HEK293T (cell line): ENCODE measurements around the gene SLC34A1.

ENCODE experiments used
- CTCF ChIA-PET: fragments of 350-600 bp; formaldehyde crosslinking; extraction: SDS; loops from one replicate; lab custom pipeline; 2021; ENCODE audit warnings: antibody characterized with exemption, inconsistent platforms; lab: Yijun Ruan, JAX
- POLR2A ChIA-PET: fragments of 350-600 bp; formaldehyde crosslinking; extraction: SDS; loops from one replicate; lab custom pipeline; 2020; ENCODE audit warnings: antibody characterized with exemption, inconsistent platforms; lab: Yijun Ruan, JAX
- DNase-seq: peaks from one replicate; pipeline ENCODE4 v3.0.0; 2012; ENCODE audit warnings: mixed read lengths; ENCODE audit errors: extremely low spot score
- ARNT ChIP-seq: fragments of 450-650 bp; IDR thresholded peaks from 2 replicates; pipeline ENCODE4 v1.6.1; 2017; ENCODE audit warnings: mild to moderate bottlenecking
- BHLHE40 ChIP-seq: fragments of 450-650 bp; IDR thresholded peaks from 2 replicates; pipeline ENCODE4 v1.6.1; 2016; ENCODE audit warnings: mild to moderate bottlenecking, moderate library complexity, borderline replicate concordance
- CTBP1 ChIP-seq: fragments of 450-650 bp; IDR thresholded peaks from 2 replicates; pipeline ENCODE4 v1.6.1; 2016; ENCODE audit warnings: borderline replicate concordance
- ELF4 ChIP-seq: fragments of 450-650 bp; IDR thresholded peaks from 2 replicates; pipeline ENCODE4 v1.6.1; 2017; ENCODE audit warnings: antibody characterized with exemption
- FOXA1 ChIP-seq: fragments of 450-650 bp; IDR thresholded peaks from 2 replicates; pipeline ENCODE4 v1.6.1; 2016; ENCODE audit warnings: mild to moderate bottlenecking
- FOXK2 ChIP-seq: fragments of 450-650 bp; IDR thresholded peaks from 2 replicates; pipeline ENCODE4 v1.6.1; 2016; ENCODE audit warnings: mild to moderate bottlenecking
- FOXM1 ChIP-seq: fragments of 450-650 bp; IDR thresholded peaks from 2 replicates; pipeline ENCODE4 v1.6.1; 2017; ENCODE audit warnings: mild to moderate bottlenecking, borderline replicate concordance
- HDGF ChIP-seq: fragments of 450-650 bp; IDR thresholded peaks from 2 replicates; pipeline ENCODE4 v1.6.1; 2017; ENCODE audit warnings: antibody characterized with exemption, borderline replicate concordance
- L3MBTL2 ChIP-seq: fragments of 450-650 bp; conservative IDR thresholded peaks from 2 replicates; pipeline ENCODE4 v1.6.1; 2016; ENCODE audit warnings: mild to moderate bottlenecking
- LEF1 ChIP-seq: fragments of 450-650 bp; IDR thresholded peaks from 2 replicates; pipeline ENCODE4 v1.6.1; 2017; ENCODE audit warnings: mild to moderate bottlenecking, borderline replicate concordance
- NFRKB ChIP-seq: fragments of 450-650 bp; IDR thresholded peaks from 2 replicates; pipeline ENCODE4 v1.6.1; 2016; ENCODE audit warnings: mild to moderate bottlenecking, moderate library complexity
- PKNOX1 ChIP-seq: fragments of 450-650 bp; IDR thresholded peaks from 2 replicates; pipeline ENCODE4 v1.6.1; 2016
- SP1 ChIP-seq: fragments of 450-650 bp; IDR thresholded peaks from 2 replicates; pipeline ENCODE4 v1.6.1; 2017
- SUZ12 ChIP-seq: fragments of 450-650 bp; IDR thresholded peaks from 2 replicates; pipeline ENCODE4 v1.6.1; 2016; ENCODE audit warnings: mild to moderate bottlenecking
- TARDBP ChIP-seq: fragments of 450-650 bp; IDR thresholded peaks from 2 replicates; pipeline ENCODE4 v1.6.1; 2016
- ZNF384 ChIP-seq: fragments of 450-650 bp; IDR thresholded peaks from 2 replicates; pipeline ENCODE4 v1.6.1; 2016

The SLC34A1 gene

GRCh38 chr5:177346820-177347219, 37.4 kb upstream of the SLC34A1 start:
- POLR2A ChIA-PET = no interaction called here
- CTCF ChIA-PET = interaction anchor here (1.1 kb wide), 1 partner anchor 37 kb away, joined by 3 read pairs; no protein-coding TSS in a partner anchor
- no peak for DNase-seq
- TF ChIP-seq FOXM1 (no peak), PKNOX1 (no peak), ELF4 (no peak), SP1 (no peak), ARNT (no peak), FOXA1 (no peak), BHLHE40 (no peak), L3MBTL2 (no peak), NFRKB (no peak), TARDBP (no peak), ZNF384 (no peak), SUZ12 (no peak), LEF1 (no peak), CTBP1 (no peak), FOXK2 (no peak), HDGF (no peak)

GRCh38 chr5:177347699-177348098, 36.5 kb upstream of the SLC34A1 start:
- ChIA-PET POLR2A (no interaction called here), CTCF (no interaction called here)
- TF ChIP-seq SP1 = no peak
- TF ChIP-seq TARDBP = no peak
- TF ChIP-seq SUZ12 = no peak
- no peak for TF ChIP-seq BHLHE40
- no peak for TF ChIP-seq ELF4
- TF ChIP-seq FOXK2 = no peak
- no peak for TF ChIP-seq PKNOX1
- TF ChIP-seq FOXM1 = no peak
- TF ChIP-seq LEF1 = no peak
- TF ChIP-seq ZNF384 = no peak
- no peak for TF ChIP-seq L3MBTL2
- no peak for TF ChIP-seq NFRKB
- TF ChIP-seq FOXA1 = no peak
- no peak for TF ChIP-seq CTBP1
- TF ChIP-seq ARNT = no peak
- TF ChIP-seq HDGF = no peak
- DNase-seq = no peak

GRCh38 chr5:177349362-177349647, 34.9 kb upstream of the SLC34A1 start:
- ChIA-PET POLR2A (interaction anchor here (0.9 kb wide), 1 partner anchor 18 kb away, joined by 3 read pairs; no protein-coding TSS in a partner anchor), CTCF (no interaction called here)
- DNase-seq = no peak
- TF ChIP-seq ELF4 (no peak), L3MBTL2 (no peak), ARNT (no peak), FOXM1 (no peak), NFRKB (no peak), BHLHE40 (no peak), ZNF384 (no peak), SUZ12 (no peak), CTBP1 (no peak), LEF1 (no peak), FOXK2 (no peak), PKNOX1 (no peak)

GRCh38 chr5:177349762-177350161, 34.5 kb upstream of the SLC34A1 start:
- DNase-seq = no peak
- POLR2A ChIA-PET = interaction anchor here (0.6 to 3.8 kb wide), 3 partner anchors 11 to 328 kb away, joined by 3 to 42 read pairs (median 3); no protein-coding TSS in a partner anchor
- TF ChIP-seq SP1 (no peak), ELF4 (no peak), ZNF384 (no peak), SUZ12 (no peak), LEF1 (no peak), ARNT (no peak), PKNOX1 (no peak)
- CTCF ChIA-PET = no interaction called here

GRCh38 chr5:177350776-177351391, 33.4 kb upstream of the SLC34A1 start:
- CTCF ChIA-PET = interaction anchor here (0.8 to 1.6 kb wide), 4 partner anchors 9 to 41 kb away, joined by 3 to 5 read pairs (median 4); no protein-coding TSS in a partner anchor
- TF ChIP-seq FOXA1 (no peak), HDGF (no peak), PKNOX1 (no peak), BHLHE40 (no peak), SP1 (no peak), ARNT (no peak), SUZ12 (no peak), ELF4 (no peak), ZNF384 (no peak), TARDBP (no peak), FOXM1 (no peak), CTBP1 (no peak), L3MBTL2 (no peak)
- POLR2A ChIA-PET = interaction anchor here (0.7 to 4.2 kb wide), 15 partner anchors 9 to 104 kb away, joined by 3 to 42 read pairs (median 6); partner anchors contain the start of gene GRK6
- peak; percentile 37 for DNase-seq
